ENCODE results near the gene KRT35.

The KRT35 gene

DNA sequence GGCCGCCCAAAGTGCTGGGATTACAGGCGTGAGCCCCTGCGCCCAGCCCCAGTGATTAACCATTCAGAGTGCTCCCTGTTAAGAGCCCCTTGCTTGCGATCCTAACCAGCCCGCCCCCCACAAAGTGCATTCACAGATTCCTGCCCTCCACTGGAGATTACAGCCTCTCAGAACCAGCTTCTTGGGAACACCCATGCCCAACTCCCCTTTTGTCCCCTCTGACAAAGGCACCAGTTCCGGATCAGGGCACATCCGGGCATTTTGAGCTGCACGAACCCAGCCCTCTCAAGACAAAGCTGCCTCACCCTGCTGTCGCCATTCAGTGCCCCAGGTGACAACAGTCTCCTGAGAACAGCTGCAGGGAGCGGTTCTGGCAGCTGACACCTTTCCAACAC, 48.0 kb upstream of the KRT35 start:
- no peak for TF ChIP-seq CTCF (IDR thresholded peaks at IDR 0.05; ENCODE audit: low read depth, low read length, poor library complexity, severe bottlenecking)
- no peak for TF ChIP-seq EZH2phosphoT487 (IDR thresholded peaks at IDR 0.05; ENCODE audit: borderline replicate concordance, low read length)
- peaks cover 17% of the 10 kb centered on the region for H3K27me3 ChIP-seq (ENCODE audit: control insufficient read depth, low read length)
- no peaks in the 10 kb centered on the region for H3F3A ChIP-seq (ENCODE audit: control insufficient read depth, insufficient read depth)
- H3K4me3 ChIP-seq (ENCODE audit: low read length) = no peak overlapping the region
- H3K9me3 ChIP-seq (ENCODE audit: control insufficient read depth, insufficient read depth, low read length) = no peaks in the 10 kb centered on the region
- no peaks in the 10 kb centered on the region for H3K79me2 ChIP-seq (ENCODE audit: control insufficient read depth, low read length)
- H4K20me1 ChIP-seq (ENCODE audit: control insufficient read depth, insufficient read depth, low read depth, low read length) = no peaks in the 10 kb centered on the region
- no peaks in the 10 kb centered on the region for H3K9me2 ChIP-seq (replicated peaks; ENCODE audit: control insufficient read depth, low read length)
- H3K36me3 ChIP-seq (ENCODE audit: control insufficient read depth, low read length) = no peaks in the 10 kb centered on the region
- H3K27ac ChIP-seq (ENCODE audit: low read depth, low read length) = no peak overlapping the region
- no peaks in the 10 kb centered on the region for H3K4me1 ChIP-seq (ENCODE audit: control insufficient read depth, low read length)
- H3K4me2 ChIP-seq (ENCODE audit: low read length) = no peak overlapping the region

GRCh38 chr17:41527063-41528023, 46.4 kb upstream of the KRT35 start:
- H3K36me3 ChIP-seq (ENCODE audit: control insufficient read depth, low read length) = no peaks in the 10 kb centered on the region
- H3K4me1 ChIP-seq (ENCODE audit: control insufficient read depth, low read length) = no peaks in the 10 kb centered on the region
- no peaks in the 10 kb centered on the region for H3K9me3 ChIP-seq (ENCODE audit: control insufficient read depth, insufficient read depth, low read length)
- TF ChIP-seq CTCF (IDR thresholded peaks at IDR 0.05; ENCODE audit: low read depth, low read length, poor library complexity, severe bottlenecking) (no peak), EZH2phosphoT487 (IDR thresholded peaks at IDR 0.05; ENCODE audit: borderline replicate concordance, low read length) (no peak)
- H3K27me3 ChIP-seq (ENCODE audit: control insufficient read depth, low read length) = peaks cover 17% of the 10 kb centered on the region
- no peaks in the 10 kb centered on the region for H3K9me2 ChIP-seq (replicated peaks; ENCODE audit: control insufficient read depth, low read length)
- H3K79me2 ChIP-seq (ENCODE audit: control insufficient read depth, low read length) = no peaks in the 10 kb centered on the region
- H3F3A ChIP-seq (ENCODE audit: control insufficient read depth, insufficient read depth) = no peaks in the 10 kb centered on the region
- no peak overlapping the region for H3K4me2 ChIP-seq (ENCODE audit: low read length)
- H3K4me3 ChIP-seq (ENCODE audit: low read length) = no peak overlapping the region
- no peaks in the 10 kb centered on the region for H4K20me1 ChIP-seq (ENCODE audit: control insufficient read depth, insufficient read depth, low read depth, low read length)
- H3K27ac ChIP-seq (ENCODE audit: low read depth, low read length) = no peak overlapping the region

DNA sequence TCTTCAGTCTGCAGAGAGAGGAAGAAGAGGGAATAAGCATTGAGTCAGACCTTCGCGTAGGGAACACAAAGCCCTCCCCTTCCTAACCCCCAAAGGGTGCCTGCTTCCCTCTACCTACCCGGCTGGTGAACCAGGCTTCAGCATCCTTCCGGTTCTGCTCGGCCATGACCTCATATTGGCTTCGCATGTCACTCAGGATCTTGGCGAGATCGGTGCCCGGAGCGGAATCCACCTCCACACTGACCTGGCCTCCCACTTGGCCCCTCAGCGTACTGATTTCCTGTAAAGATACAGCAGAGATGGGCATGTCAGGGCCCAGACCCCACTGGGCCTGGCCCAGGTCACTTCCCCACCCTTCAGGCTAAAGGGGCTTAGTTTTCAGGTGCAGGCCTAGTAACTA, 43.3 kb upstream of the KRT35 start:
- no peak overlapping the region for H3K27ac ChIP-seq (ENCODE audit: low read depth, low read length)
- H3K9me2 ChIP-seq (replicated peaks; ENCODE audit: control insufficient read depth, low read length) = no peaks in the 10 kb centered on the region
- no peaks in the 10 kb centered on the region for H3K79me2 ChIP-seq (ENCODE audit: control insufficient read depth, low read length)
- H3K27me3 ChIP-seq (ENCODE audit: control insufficient read depth, low read length) = no peaks in the 10 kb centered on the region
- no peaks in the 10 kb centered on the region for H3K4me1 ChIP-seq (ENCODE audit: control insufficient read depth, low read length)
- H3K36me3 ChIP-seq (ENCODE audit: control insufficient read depth, low read length) = no peaks in the 10 kb centered on the region
- no peak overlapping the region for H3K4me3 ChIP-seq (ENCODE audit: low read length)
- no peak overlapping the region for H3K4me2 ChIP-seq (ENCODE audit: low read length)
- no peaks in the 10 kb centered on the region for H4K20me1 ChIP-seq (ENCODE audit: control insufficient read depth, insufficient read depth, low read depth, low read length)
- H3K9me3 ChIP-seq (ENCODE audit: control insufficient read depth, insufficient read depth, low read length) = no peaks in the 10 kb centered on the region
- no peak for TF ChIP-seq EZH2phosphoT487 (IDR thresholded peaks at IDR 0.05; ENCODE audit: borderline replicate concordance, low read length)
- no peak for TF ChIP-seq CTCF (IDR thresholded peaks at IDR 0.05; ENCODE audit: low read depth, low read length, poor library complexity, severe bottlenecking)
- H3F3A ChIP-seq (ENCODE audit: control insufficient read depth, insufficient read depth) = no peaks in the 10 kb centered on the region

Data from DOHH2 (cell line).